Spleen (tissue), 11 donors: ENCODE measurements around the gene RSRP1. TPM values are rescaled to one million over a fixed set of nuclear protein-coding genes. Genes with fewer than 3 reads are reported as not detected.

ENCODE experiments used
- DNase-seq: peaks from one replicate; pipeline ENCODE4 v3.0.0-alpha.2; 2020
- H3K27ac ChIP-seq, 8 donors: fragments of 200-600 bp; sonication (generic) in 7 of 8; 1 replicate in 4 of 8; 2 replicates in 4 of 8; pipeline versions ENCODE4 v1.5.0 to v1.8.0; 2016 to 2021; ENCODE audit warnings: inconsistent platforms in 4 of 8, mild to moderate bottlenecking in 4 of 8, moderate library complexity in 1 of 8
- H3K27me3 ChIP-seq, 7 donors: fragments of 200-600 bp; sonication (generic) in 6 of 7; replicated peaks in 1 of 7; 1 replicate in 4 of 7; 2 replicates in 3 of 7; pipeline versions ENCODE4 v1.5.0 to v1.8.0; 2016 to 2021; ENCODE audit warnings: inconsistent platforms in 3 of 7, mild to moderate bottlenecking in 1 of 7
- H3K36me3 ChIP-seq, 6 donors: fragments of 200-600 bp; sonication (generic) in 5 of 6; 1 replicate in 4 of 6; 2 replicates in 2 of 6; pipeline versions ENCODE4 v1.5.0 to v1.8.0; 2016 to 2021; ENCODE audit warnings: inconsistent platforms in 2 of 6
- H3K4me1 ChIP-seq, 6 donors: fragments of 200-600 bp; sonication (generic) in 5 of 6; 1 replicate in 3 of 6; 2 replicates in 3 of 6; pipeline versions ENCODE4 v1.5.0 to v1.8.0; 2016 to 2021; ENCODE audit warnings: inconsistent platforms in 3 of 6
- H3K4me3 ChIP-seq, 8 donors: fragments of 200-600 bp; sonication (generic) in 7 of 8; 1 replicate in 4 of 8; 2 replicates in 4 of 8; pipeline versions ENCODE4 v1.5.0 to v1.8.0; 2016 to 2021; ENCODE audit warnings: inconsistent platforms in 4 of 8, mild to moderate bottlenecking in 4 of 8, moderate library complexity in 2 of 8
- H3K9me3 ChIP-seq, 8 donors: fragments of 200-600 bp; sonication (generic) in 7 of 8; 1 replicate in 4 of 8; 2 replicates in 4 of 8; pipeline versions ENCODE4 v1.5.0 to v1.8.0; 2016 to 2021; ENCODE audit warnings: inconsistent platforms in 4 of 8
- POLR2A ChIP-seq, 3 donors: fragments of 450-650 bp; IDR thresholded peaks; one replicate each; pipeline ENCODE4 v1.5.1; 2017; ENCODE audit warnings: antibody characterized with exemption in 3 of 3, mild to moderate bottlenecking in 1 of 3
- POLR2AphosphoS5 ChIP-seq, 3 donors: sonication (generic); formaldehyde crosslinking; IDR thresholded peaks; one replicate each; pipeline ENCODE4 v1.5.1; 2017; ENCODE audit warnings: antibody characterized with exemption in 3 of 3
- WGBS, 5 donors: extraction: QIAGEN DNeasy Blood & Tissue Kit in 3 of 5; methylation state at CpG; one replicate each; pipeline versions ENCODE4 v1.1.5 to v1.1.7; 2013 to 2018; 5-methylcytosine and 5-hydroxymethylcytosine counted together
- intact Hi-C: fragments of 100-400 bp; cut with DNase I; formaldehyde crosslinking; loops from one replicate; pipeline ENCODE4 v1.15.0; 2023; ENCODE audit warnings: low total_unique reads
- polyA plus RNA-seq, 3 donors: library from polyadenylated mRNA; stranded (reverse); fragments of 200-250 nt; gene quantifications; one replicate each; pipeline ENCODE4 v1.2.1, GENCODE V29; 2013
- total RNA-seq, 7 donors: library from RNA; depleted of rRNA in 3 of 7; stranded (reverse); fragments of >200 nt in 3 of 7; fragmentation: NEBNext Ultra II Directional in 4 of 7; extraction: Animal tissue kit (Norgen Biotek cat#: 25700) in 4 of 7; gene quantifications; one replicate each; pipeline versions ENCODE4 v1.1.0 to v1.2.1, GENCODE V29; 2016 to 2021
- TF ChIP-seq, protein P1 (sequence below), 11 experiments: fragments of 200-600 bp in 7 of 11; fragments of 450-650 bp in 4 of 11; sonication (generic) in 4 of 11; IDR thresholded peaks in 8 of 11; conservative IDR thresholded peaks in 3 of 11; 1 replicate in 7 of 11; 2 replicates in 4 of 11; pipeline versions ENCODE4 v1.4.0 to v1.8.0; 2016 to 2021; ENCODE audit warnings: antibody characterized with exemption in 11 of 11, inconsistent platforms in 4 of 11, mild to moderate bottlenecking in 1 of 11
- donor health status: healthy with polysubstance abuse.
- donor health status: DM: no; HTN: no; CAD: no; lungs with moderate emphysema.
- donor health status: DM: no; HTN: no; CAD: no.
- donor health status: Bipolar disorder and iron deficiency.
- donor health status: healthy.
- donor health status: DM: no; HTN: no; CAD: no.
- donor health status: DM: yes; HTN: yes; CAD: no.

RSRP1 gene
- total and polyA plus RNA-seq, 10 donors, result 159 to 394 (median 219) TPM

DNA sequence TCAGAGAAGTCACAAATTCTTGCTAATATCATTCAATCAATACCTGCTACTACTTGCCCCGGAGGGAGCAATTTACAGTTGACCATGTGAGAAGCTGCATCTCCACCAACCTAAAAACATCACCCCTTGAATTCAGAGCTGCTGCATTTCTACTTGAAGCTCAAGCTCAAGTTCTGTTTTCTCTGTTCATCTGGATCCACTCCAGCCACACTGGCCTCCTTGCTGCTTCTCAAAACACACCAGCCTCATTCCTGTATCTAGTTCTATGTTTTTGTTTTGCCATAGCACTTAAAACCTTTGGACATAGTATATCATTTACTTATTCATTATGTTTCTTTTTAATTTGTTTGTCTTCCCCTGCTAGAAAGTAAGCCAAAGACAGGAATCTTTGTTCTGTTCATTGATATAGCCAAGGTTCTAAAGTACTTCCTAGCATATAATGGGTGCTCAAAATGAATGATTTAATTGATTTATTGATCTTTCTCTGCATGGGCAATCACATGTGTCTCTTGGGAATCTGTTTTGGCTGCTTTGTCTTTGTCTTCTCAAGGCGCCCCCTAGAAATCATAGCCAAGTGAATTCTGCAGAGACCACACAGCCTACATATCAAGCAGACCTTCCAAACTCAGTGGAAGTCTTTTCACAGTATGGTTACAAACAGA is 38.6 kb downstream of the RSRP1 start:
- 70 to 84% (median 75%) methylated on average over 2 of the region's 2 CpGs for WGBS, 5 donors
- no peak for TF ChIP-seq POLR2A (IDR thresholded peaks at IDR 0.05)
- TF ChIP-seq, protein P1, sequence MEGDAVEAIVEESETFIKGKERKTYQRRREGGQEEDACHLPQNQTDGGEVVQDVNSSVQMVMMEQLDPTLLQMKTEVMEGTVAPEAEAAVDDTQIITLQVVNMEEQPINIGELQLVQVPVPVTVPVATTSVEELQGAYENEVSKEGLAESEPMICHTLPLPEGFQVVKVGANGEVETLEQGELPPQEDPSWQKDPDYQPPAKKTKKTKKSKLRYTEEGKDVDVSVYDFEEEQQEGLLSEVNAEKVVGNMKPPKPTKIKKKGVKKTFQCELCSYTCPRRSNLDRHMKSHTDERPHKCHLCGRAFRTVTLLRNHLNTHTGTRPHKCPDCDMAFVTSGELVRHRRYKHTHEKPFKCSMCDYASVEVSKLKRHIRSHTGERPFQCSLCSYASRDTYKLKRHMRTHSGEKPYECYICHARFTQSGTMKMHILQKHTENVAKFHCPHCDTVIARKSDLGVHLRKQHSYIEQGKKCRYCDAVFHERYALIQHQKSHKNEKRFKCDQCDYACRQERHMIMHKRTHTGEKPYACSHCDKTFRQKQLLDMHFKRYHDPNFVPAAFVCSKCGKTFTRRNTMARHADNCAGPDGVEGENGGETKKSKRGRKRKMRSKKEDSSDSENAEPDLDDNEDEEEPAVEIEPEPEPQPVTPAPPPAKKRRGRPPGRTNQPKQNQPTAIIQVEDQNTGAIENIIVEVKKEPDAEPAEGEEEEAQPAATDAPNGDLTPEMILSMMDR (IDR thresholded peaks at IDR 0.05 in 8 of 11, conservative IDR thresholded peaks at IDR 0.05 in 3 of 11), result no peak
- TF ChIP-seq POLR2AphosphoS5 (IDR thresholded peaks at IDR 0.05), result no peak
- intact Hi-C loops, result no loop called here
- Histone ChIP-seq H3K4me3 (no peak overlapping the region), H3K9me3 (no peaks in the 10 kb centered on the region), H3K36me3 (no peaks in the 10 kb centered on the region), H3K4me1 (peaks cover 0 to 6% (median 3%) of the 10 kb centered on the region in 6 donors), H3K27me3 (peaks cover 0 to 16% (median 0%) of the 10 kb centered on the region in 7 donors), H3K27ac (no peak overlapping the region)
- no peak for DNase-seq

DNA sequence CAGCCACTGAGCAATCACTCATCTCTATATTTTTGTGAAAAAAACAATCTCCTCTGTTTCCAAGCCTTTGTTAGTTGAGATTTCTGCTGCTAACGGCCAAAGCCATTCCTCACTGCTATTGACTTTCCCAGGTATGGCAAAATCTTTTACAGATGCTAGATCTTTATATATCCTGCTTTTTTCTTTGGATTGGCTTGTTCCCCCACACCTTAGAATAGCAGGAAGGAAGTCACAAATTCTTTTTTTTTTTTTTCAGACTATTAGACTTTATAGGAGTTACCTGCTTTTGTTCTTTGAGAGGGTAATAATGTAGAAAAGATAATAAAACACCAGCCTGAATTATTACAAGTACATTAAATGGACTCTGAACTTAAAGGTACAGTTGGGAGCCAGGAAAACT is 39.2 kb downstream of the RSRP1 start:
- WGBS, 5 donors, result 67 to 88% (median 81%) methylated on average over 1 of the region's 1 CpG
- no peaks in the 10 kb centered on the region for H3K36me3 ChIP-seq
- intact Hi-C loops, result no loop called here

DNA sequence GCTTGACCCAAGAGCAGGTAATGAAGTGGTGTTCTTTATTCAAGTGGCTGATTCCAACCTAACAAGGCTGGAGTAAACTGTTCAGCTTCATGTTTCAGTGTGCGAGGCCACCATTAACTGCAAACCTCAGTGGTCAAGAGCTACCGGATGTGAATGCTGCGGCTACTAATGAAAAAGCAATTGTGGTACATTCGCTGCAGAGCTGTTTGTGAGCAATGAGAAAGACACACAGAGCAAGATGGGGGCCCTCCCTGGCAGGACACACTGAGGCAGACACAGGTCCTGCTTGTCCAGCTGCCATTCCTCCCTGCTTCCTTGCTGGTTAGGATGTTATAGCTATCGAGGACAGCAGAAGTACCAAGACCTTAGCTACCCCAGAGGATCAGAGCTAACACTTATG is 41.1 kb downstream of the RSRP1 start:
- WGBS, 5 donors, result 90 to 96% (median 95%) methylated on average over 5 of the region's 5 CpGs

More for the DNA sequence above, 39.2 kb downstream of the RSRP1 start:
- Histone ChIP-seq H3K9me3 (no peaks in the 10 kb centered on the region), H3K27ac (no peak overlapping the region), H3K4me3 (no peak overlapping the region), H3K4me1 (peaks cover 0 to 6% (median 3%) of the 10 kb centered on the region in 6 donors), H3K27me3 (peaks cover 0 to 16% (median 0%) of the 10 kb centered on the region in 7 donors)
- no peak for DNase-seq
- TF ChIP-seq POLR2AphosphoS5 (IDR thresholded peaks at IDR 0.05), result no peak
- TF ChIP-seq, protein P1 (IDR thresholded peaks at IDR 0.05 in 8 of 11, conservative IDR thresholded peaks at IDR 0.05 in 3 of 11), result no peak
- TF ChIP-seq POLR2A (IDR thresholded peaks at IDR 0.05), result no peak

DNA sequence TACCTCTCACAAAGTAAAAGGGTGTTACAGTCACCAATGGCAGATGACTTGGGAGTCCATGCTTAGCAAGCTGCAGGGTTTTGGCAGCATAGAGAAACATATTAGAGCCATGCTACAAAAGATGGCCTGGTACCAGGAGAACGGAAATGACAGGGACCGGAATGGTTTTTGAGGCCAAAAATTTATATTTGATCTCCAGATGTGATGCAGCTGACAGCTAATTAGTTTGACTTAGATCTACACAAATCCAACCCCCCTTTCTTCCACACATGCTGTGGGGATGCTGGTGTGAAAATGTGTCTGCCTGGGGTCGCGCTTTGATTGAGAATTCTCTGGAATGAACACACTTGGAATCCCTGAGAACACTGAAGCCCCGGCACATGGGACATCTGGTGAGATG is 41.5 kb downstream of the RSRP1 start:
- intact Hi-C loops, result no loop called here
- no peak for DNase-seq

More for the DNA sequence above, 41.1 kb downstream of the RSRP1 start:
- TF ChIP-seq POLR2A (IDR thresholded peaks at IDR 0.05) (no peak), POLR2AphosphoS5 (IDR thresholded peaks at IDR 0.05) (no peak)
- TF ChIP-seq, protein P1 (IDR thresholded peaks at IDR 0.05 in 8 of 11, conservative IDR thresholded peaks at IDR 0.05 in 3 of 11), result no peak
- Histone ChIP-seq H3K27ac (no peak overlapping the region), H3K4me3 (no peak overlapping the region), H3K4me1 (peaks cover 0 to 6% (median 3%) of the 10 kb centered on the region in 6 donors), H3K9me3 (no peaks in the 10 kb centered on the region), H3K27me3 (peaks cover 0 to 16% (median 0%) of the 10 kb centered on the region in 7 donors), H3K36me3 (no peaks in the 10 kb centered on the region)
- DNase-seq, result no peak
- intact Hi-C loops, result no loop called here

More for the DNA sequence above, 41.5 kb downstream of the RSRP1 start:
- 76 to 95% (median 90%) methylated on average over 5 of the region's 5 CpGs for WGBS, 5 donors
- Histone ChIP-seq H3K36me3 (no peaks in the 10 kb centered on the region), H3K27me3 (peaks cover 0 to 12% (median 0%) of the 10 kb centered on the region in 7 donors), H3K4me3 (no peak overlapping the region), H3K4me1 (peaks cover 0 to 6% (median 3%) of the 10 kb centered on the region in 6 donors), H3K9me3 (no peaks in the 10 kb centered on the region), H3K27ac (no peak overlapping the region)
- TF ChIP-seq POLR2A (IDR thresholded peaks at IDR 0.05), result no peak
- no peak for TF ChIP-seq POLR2AphosphoS5 (IDR thresholded peaks at IDR 0.05)
- TF ChIP-seq, protein P1 (IDR thresholded peaks at IDR 0.05 in 8 of 11, conservative IDR thresholded peaks at IDR 0.05 in 3 of 11), result no peak
